Keratinocyte (primary cell): Measurements from ENCODE around the gene PTX3. TPM values are rescaled to one million over a fixed set of nuclear protein-coding genes. Genes with fewer than 3 reads are reported as not detected.

ENCODE experiments used
- DNase-seq: peaks from one replicate; pipeline ENCODE4 v3.0.0-alpha.2; 2011; ENCODE audit warnings: low read depth, missing footprints, low spot score
- FAIRE-seq: peaks from 2 replicates; lab custom pipeline; 2011; peaks lifted over from hg19 to GRCh38; lab: Jason Lieb, UNC
- H2AFZ ChIP-seq: 2 replicates; pipeline ENCODE4 v1.6.0; 2012; ENCODE audit warnings: low read length, control low read depth, inconsistent platforms; ENCODE audit not compliant: control insufficient read depth
- H3K27ac ChIP-seq: 2 replicates; pipeline ENCODE4 v1.5.1; 2011; ENCODE audit warnings: low read length; ENCODE audit not compliant: control insufficient read depth, insufficient read depth
- H3K27me3 ChIP-seq: 3 replicates; pipeline ENCODE4 v1.6.0; 2011; ENCODE audit warnings: low read length; ENCODE audit not compliant: control insufficient read depth, insufficient read depth; ENCODE audit errors: extremely low read depth
- H3K36me3 ChIP-seq, 2 experiments: 2 replicates in 1 of 2; 3 replicates in 1 of 2; pipeline ENCODE4 v1.5.1; 2011; ENCODE audit warnings: low read length in 2 of 2, mild to moderate bottlenecking in 1 of 2; ENCODE audit not compliant: control insufficient read depth in 2 of 2, insufficient read depth in 2 of 2; ENCODE audit errors: extremely low read depth in 1 of 2
- H3K4me1 ChIP-seq: 3 replicates; pipeline ENCODE4 v1.5.1; 2011; ENCODE audit warnings: low read length; ENCODE audit not compliant: control insufficient read depth, insufficient read depth; ENCODE audit errors: extremely low read depth
- H3K4me2 ChIP-seq: 3 replicates; pipeline ENCODE4 v1.6.0; 2011; ENCODE audit warnings: low read depth, low read length; ENCODE audit not compliant: control insufficient read depth, insufficient read depth; ENCODE audit errors: extremely low read depth
- H3K4me3 ChIP-seq, 3 experiments: fragments of 200-600 bp in 1 of 3; sonication (generic) in 1 of 3; 2 replicates in 2 of 3; 3 replicates in 1 of 3; pipeline ENCODE4 v1.5.1; 2011 to 2016; ENCODE audit warnings: low read length in 3 of 3, mild to moderate bottlenecking in 3 of 3, control low read depth in 2 of 3, inconsistent platforms in 1 of 3, low read depth in 1 of 3, mixed read lengths in 1 of 3, mixed run types in 1 of 3, moderate library complexity in 1 of 3; ENCODE audit not compliant: control insufficient read depth in 2 of 3, insufficient read depth in 2 of 3; ENCODE audit errors: extremely low read depth in 1 of 3
- H3K79me2 ChIP-seq: 2 replicates; pipeline ENCODE4 v1.6.0; 2012; ENCODE audit warnings: low read length; ENCODE audit not compliant: control insufficient read depth, insufficient read depth
- H3K9ac ChIP-seq: 3 replicates; pipeline ENCODE4 v1.6.0; 2011; ENCODE audit warnings: low read length; ENCODE audit not compliant: control insufficient read depth, insufficient read depth; ENCODE audit errors: extremely low read depth
- H3K9me1 ChIP-seq: 3 replicates; pipeline ENCODE4 v1.6.0; 2011; ENCODE audit warnings: low read length; ENCODE audit not compliant: control insufficient read depth, insufficient read depth; ENCODE audit errors: extremely low read depth
- H3K9me3 ChIP-seq: 2 replicates; pipeline ENCODE4 v1.5.1; 2012; ENCODE audit warnings: low read depth, low read length; ENCODE audit not compliant: control insufficient read depth
- H4K20me1 ChIP-seq: 3 replicates; pipeline ENCODE4 v1.6.0; 2011; ENCODE audit warnings: low read length; ENCODE audit not compliant: control insufficient read depth, insufficient read depth; ENCODE audit errors: extremely low read depth
- EZH2 ChIP-seq: IDR thresholded peaks from one replicate; pipeline ENCODE4 v1.6.1; 2012; ENCODE audit warnings: inconsistent platforms, mild to moderate bottlenecking, low read length, moderate library complexity
- dilution Hi-C: fragments of 300-500 bp; cut with MboI; formaldehyde crosslinking; loops from one replicate; pipeline ENCODE4 v1.7.0; 2020; ENCODE audit warnings: low sequenced_read_pairs; ENCODE audit not compliant: extremely low pct_ligation_motif_present
- polyA plus RNA-seq, 5 experiments: library from polyadenylated mRNA; depleted of rRNA in 3 of 5; stranded (reverse) in 3 of 5; stranded (forward) in 1 of 5; unstranded in 1 of 5; fragments of >200 nt; gene quantifications; 1 replicate in 1 of 5; 2 replicates in 3 of 5; 3 replicates in 1 of 5; pipeline versions ENCODE4 v1.2.1 to v1.2.3, GENCODE V29; 2011 to 2012; ENCODE audit warnings: missing spikeins in 2 of 5, low read depth in 1 of 5, low replicate concordance in 1 of 5
- TF ChIP-seq, protein P1 (sequence below), 3 experiments: IDR thresholded peaks in 1 of 3; conservative IDR thresholded peaks in 1 of 3; optimal IDR thresholded peaks in 1 of 3; 2 replicates in 2 of 3; 3 replicates in 1 of 3; pipeline versions ENCODE3 to v1.5.1; 2011; ENCODE audit warnings: low read length in 3 of 3, mild to moderate bottlenecking in 3 of 3, moderate library complexity in 2 of 3, control low read depth in 1 of 3, inconsistent platforms in 1 of 3; ENCODE audit not compliant: insufficient read depth in 2 of 3; ENCODE audit errors: extremely low read depth in 1 of 3

Gene PTX3
- polyA plus RNA-seq, 1 donor (not counting 4 experiments of a cell fraction or from before 2014, with no cell fraction given) = 0.14 TPM

DNA sequence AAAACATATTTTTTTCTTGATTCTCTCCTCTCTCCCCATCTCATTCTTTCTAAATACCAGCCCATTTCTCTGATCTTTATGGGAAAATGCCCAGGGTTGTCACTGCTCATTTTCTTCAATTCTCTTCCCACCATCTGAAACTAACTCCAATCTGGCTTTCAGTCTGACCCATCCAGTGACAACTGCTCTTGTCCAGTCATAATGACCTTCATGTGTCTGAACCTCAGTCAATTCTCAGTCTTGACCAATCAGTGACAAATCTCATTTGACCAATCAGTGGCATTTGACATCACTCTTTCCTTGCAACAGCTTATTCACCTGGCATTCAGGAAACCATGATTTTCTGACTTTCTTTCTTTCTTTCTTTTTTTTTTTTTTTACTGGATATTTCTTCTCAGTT is 51.5 kb downstream of the PTX3 start:
- FAIRE-seq (no peak), DNase-seq (no peak)
- TF ChIP-seq, protein P1, sequence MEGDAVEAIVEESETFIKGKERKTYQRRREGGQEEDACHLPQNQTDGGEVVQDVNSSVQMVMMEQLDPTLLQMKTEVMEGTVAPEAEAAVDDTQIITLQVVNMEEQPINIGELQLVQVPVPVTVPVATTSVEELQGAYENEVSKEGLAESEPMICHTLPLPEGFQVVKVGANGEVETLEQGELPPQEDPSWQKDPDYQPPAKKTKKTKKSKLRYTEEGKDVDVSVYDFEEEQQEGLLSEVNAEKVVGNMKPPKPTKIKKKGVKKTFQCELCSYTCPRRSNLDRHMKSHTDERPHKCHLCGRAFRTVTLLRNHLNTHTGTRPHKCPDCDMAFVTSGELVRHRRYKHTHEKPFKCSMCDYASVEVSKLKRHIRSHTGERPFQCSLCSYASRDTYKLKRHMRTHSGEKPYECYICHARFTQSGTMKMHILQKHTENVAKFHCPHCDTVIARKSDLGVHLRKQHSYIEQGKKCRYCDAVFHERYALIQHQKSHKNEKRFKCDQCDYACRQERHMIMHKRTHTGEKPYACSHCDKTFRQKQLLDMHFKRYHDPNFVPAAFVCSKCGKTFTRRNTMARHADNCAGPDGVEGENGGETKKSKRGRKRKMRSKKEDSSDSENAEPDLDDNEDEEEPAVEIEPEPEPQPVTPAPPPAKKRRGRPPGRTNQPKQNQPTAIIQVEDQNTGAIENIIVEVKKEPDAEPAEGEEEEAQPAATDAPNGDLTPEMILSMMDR (optimal IDR thresholded peaks at IDR 0.05 in 1 of 3, IDR thresholded peaks at IDR 0.05 in 1 of 3, conservative IDR thresholded peaks at IDR 0.05 in 1 of 3; ENCODE audit: extremely low read depth in 1 of 3, insufficient read depth in 2 of 3, low read length in 3 of 3) = no peak
- TF ChIP-seq EZH2 = no peak
- Histone ChIP-seq H3K79me2 (no peaks in the 10 kb centered on the region), H3K27ac (no peak overlapping the region), H3K4me3 (no peak overlapping the region), H3K9ac (no peak overlapping the region), H4K20me1 (no peaks in the 10 kb centered on the region), H3K9me3 (no peaks in the 10 kb centered on the region), H2AFZ (no peak overlapping the region), H3K27me3 (no peaks in the 10 kb centered on the region), H3K4me2 (no peak overlapping the region), H3K36me3 (no peaks in the 10 kb centered on the region), H3K4me1 (no peaks in the 10 kb centered on the region), H3K9me1 (no peaks in the 10 kb centered on the region)
- dilution Hi-C loops = loop anchor here (25.0 kb wide), 1 partner anchor 276 kb away; no protein-coding TSS in a partner anchor

DNA sequence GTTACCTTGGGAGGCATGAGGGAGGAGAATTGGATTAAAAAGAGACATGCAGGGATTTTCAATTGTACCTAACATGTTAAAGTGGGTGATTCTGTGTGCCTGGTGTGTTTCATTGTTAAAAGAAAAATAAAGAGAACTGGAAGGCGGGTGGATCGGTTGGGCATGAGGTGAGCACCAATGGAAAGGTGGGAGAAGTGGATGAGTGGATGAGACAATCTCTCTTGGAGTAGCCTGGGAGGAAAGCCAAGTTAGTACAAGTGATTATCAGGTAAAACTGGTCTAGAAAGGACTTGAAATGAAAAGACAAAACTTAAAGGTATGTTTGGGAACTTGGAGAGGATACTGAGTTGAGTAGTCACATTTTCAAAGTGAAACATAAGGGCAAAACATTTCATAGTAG is 54.5 kb downstream of the PTX3 start:
- no peak overlapping the region for H3K4me3 ChIP-seq
- no peak overlapping the region for H3K27ac ChIP-seq
- no peaks in the 10 kb centered on the region for H3K36me3 ChIP-seq
- dilution Hi-C loops = loop anchor here (25.0 kb wide), 1 partner anchor 279 kb away; no protein-coding TSS in a partner anchor
- H3K4me1 ChIP-seq = no peaks in the 10 kb centered on the region
- DNase-seq (no peak), FAIRE-seq (no peak)
- no peaks in the 10 kb centered on the region for H4K20me1 ChIP-seq
- H3K4me2 ChIP-seq = no peak overlapping the region
- TF ChIP-seq, protein P1 (optimal IDR thresholded peaks at IDR 0.05 in 1 of 3, IDR thresholded peaks at IDR 0.05 in 1 of 3, conservative IDR thresholded peaks at IDR 0.05 in 1 of 3; ENCODE audit: extremely low read depth in 1 of 3, insufficient read depth in 2 of 3, low read length in 3 of 3) = no peak
- no peak for TF ChIP-seq EZH2
- H3K9ac ChIP-seq = no peak overlapping the region
- no peaks in the 10 kb centered on the region for H3K27me3 ChIP-seq
- H2AFZ ChIP-seq = no peak overlapping the region
- H3K79me2 ChIP-seq = no peaks in the 10 kb centered on the region
- H3K9me1 ChIP-seq = no peaks in the 10 kb centered on the region
- no peaks in the 10 kb centered on the region for H3K9me3 ChIP-seq

Other genes starting within 250 kb of the PTX3 start
- gene VEPH1, start 66.6 kb downstream of the PTX3 start, polyA plus RNA-seq = 0.21 to 0.57 TPM (median 0.44 TPM) in 3 replicates